HepG2 (cell line): ENCODE results near the gene PANK3. TPM values are rescaled to one million over a fixed set of nuclear protein-coding genes. Genes with fewer than 3 reads are reported as not detected.
A peak's percentile ranks its signal among the peaks of the same experiment; 100 is the strongest.

ENCODE experiments used
- ATF1 ChIP-seq: IDR thresholded peaks from 2 replicates; pipeline ENCODE4 v1.6.1; 2016; ENCODE audit warnings: mild to moderate bottlenecking, control low read depth
- CHD2 ChIP-seq: IDR thresholded peaks from 2 replicates; pipeline ENCODE4 v1.6.1; 2011; ENCODE audit warnings: low read depth, low read length, improper control_type of control experiment
- EZH2 ChIP-seq: conservative IDR thresholded peaks from 2 replicates; pipeline ENCODE4 v1.6.1; 2012; ENCODE audit warnings: mild to moderate bottlenecking, low read depth, low read length, moderate library complexity
- FOSL2 ChIP-seq: sonication (generic); formaldehyde crosslinking; IDR thresholded peaks from 2 replicates; pipeline ENCODE4 v1.4.0; 2020; ENCODE audit warnings: missing genetic modification reagents
- GFI1 ChIP-seq: sonication (generic); formaldehyde crosslinking; IDR thresholded peaks from 2 replicates; pipeline ENCODE4 v1.5.0; 2020; ENCODE audit warnings: missing genetic modification reagents, mild to moderate bottlenecking, borderline replicate concordance
- KLF6 ChIP-seq: IDR thresholded peaks from 2 replicates; pipeline ENCODE4 v1.8.0; 2016; ENCODE audit warnings: missing biosample characterization, missing genetic modification reagents
- MEIS2 ChIP-seq: sonication (generic); formaldehyde crosslinking; IDR thresholded peaks from 2 replicates; pipeline ENCODE4 v1.9.0; 2021; ENCODE audit warnings: mild to moderate bottlenecking, missing genetic modification reagents
- MTA1 ChIP-seq: sonication (generic); formaldehyde crosslinking; IDR thresholded peaks from 2 replicates; pipeline ENCODE4 v1.4.0; 2020; ENCODE audit warnings: missing genetic modification reagents, mild to moderate bottlenecking, borderline replicate concordance
- NFRKB ChIP-seq: fragments of 450-650 bp; IDR thresholded peaks from 2 replicates; pipeline ENCODE4 v1.6.1; 2017
- NFYC ChIP-seq: IDR thresholded peaks from 2 replicates; pipeline ENCODE4 v1.6.1; 2016; ENCODE audit warnings: missing genetic modification reagents, missing compliant biosample characterization
- PCBP1 ChIP-seq: fragments of 200-400 bp; formaldehyde crosslinking; IDR thresholded peaks from 2 replicates; pipeline ENCODE4 v1.6.1; 2017; ENCODE audit warnings: mild to moderate bottlenecking, low read depth, low read length, borderline replicate concordance
- POLR2AphosphoS5 ChIP-seq: IDR thresholded peaks from 2 replicates; pipeline ENCODE4 v1.6.1; 2012; ENCODE audit warnings: low read depth, low read length
- SRF ChIP-seq: IDR thresholded peaks from 2 replicates; pipeline ENCODE4 v1.6.1; 2011; ENCODE audit warnings: mild to moderate bottlenecking, low read depth, low read length, moderate library complexity
- U2AF2 ChIP-seq: fragments of 200-400 bp; formaldehyde crosslinking; IDR thresholded peaks from 2 replicates; pipeline ENCODE4 v1.6.1; 2017; ENCODE audit warnings: low read depth, mild to moderate bottlenecking, low read length
- ZFP90 ChIP-seq: sonication (generic); formaldehyde crosslinking; IDR thresholded peaks from 2 replicates; pipeline ENCODE4 v1.8.0; 2022; ENCODE audit warnings: missing genetic modification reagents, mild to moderate bottlenecking, inconsistent platforms, borderline replicate concordance
- ZNF138 ChIP-seq: sonication (generic); formaldehyde crosslinking; IDR thresholded peaks from 2 replicates; pipeline ENCODE4 v1.5.0; 2020; ENCODE audit warnings: mild to moderate bottlenecking, low read depth, missing genetic modification reagents
- ZNF20 ChIP-seq: sonication (generic); formaldehyde crosslinking; IDR thresholded peaks from 2 replicates; pipeline ENCODE4 v1.4.0; 2020; ENCODE audit warnings: mild to moderate bottlenecking, moderate library complexity, missing genetic modification reagents
- ZNF224 ChIP-seq: sonication (generic); formaldehyde crosslinking; IDR thresholded peaks from 2 replicates; pipeline ENCODE4 v1.5.0; 2020; ENCODE audit warnings: mild to moderate bottlenecking, missing genetic modification reagents
- ZNF232 ChIP-seq: sonication (generic); formaldehyde crosslinking; IDR thresholded peaks from 2 replicates; pipeline ENCODE4 v1.4.0; 2020; ENCODE audit warnings: missing genetic modification reagents, borderline replicate concordance
- ZNF552 ChIP-seq: sonication (generic); formaldehyde crosslinking; IDR thresholded peaks from 2 replicates; pipeline ENCODE4 v1.9.0; 2022; ENCODE audit warnings: missing genetic modification reagents, mild to moderate bottlenecking, borderline replicate concordance
- ZNF615 ChIP-seq: sonication (generic); formaldehyde crosslinking; IDR thresholded peaks from 2 replicates; pipeline ENCODE4 v1.5.0; 2020; ENCODE audit warnings: mild to moderate bottlenecking, missing genetic modification reagents, borderline replicate concordance
- ZNF709 ChIP-seq: sonication (generic); formaldehyde crosslinking; IDR thresholded peaks from 2 replicates; pipeline ENCODE4 v1.5.0; 2020; ENCODE audit warnings: mild to moderate bottlenecking, missing genetic modification reagents
- ZNF883 ChIP-seq: sonication (generic); formaldehyde crosslinking; IDR thresholded peaks from 2 replicates; pipeline ENCODE4 v1.5.1; 2020; ENCODE audit warnings: mild to moderate bottlenecking, missing genetic modification reagents; ENCODE audit errors: not compliant biosample characterization
- polyA plus RNA-seq, 8 experiments: library from polyadenylated mRNA; depleted of rRNA in 3 of 8; stranded (reverse) in 7 of 8; unstranded in 1 of 8; fragments of >200 nt; fragmentation: Illumina TruSeq in 4 of 8; extraction: Trizol in 4 of 8; gene quantifications; 2 replicates each; pipeline versions ENCODE4 v1.2.1 to v1.2.3, GENCODE V29; 2011 to 2016; ENCODE audit warnings: low read depth in 4 of 8, missing spikeins in 1 of 8, mixed read lengths in 1 of 8; ENCODE audit not compliant: insufficient read depth in 1 of 8
- total RNA-seq, 5 experiments: library from RNA; depleted of rRNA; stranded (reverse); fragments of >200 nt; fragmentation: Illumina TruSeq; extraction: Trizol; gene quantifications; 2 replicates each; pipeline ENCODE4 v1.2.3, GENCODE V29; 2016; ENCODE audit warnings: low read depth in 1 of 5
- TF ChIP-seq, protein P1 (sequence below): sonication (generic); formaldehyde crosslinking; IDR thresholded peaks from 2 replicates; pipeline ENCODE4 v1.5.0; 2020; ENCODE audit warnings: missing genetic modification reagents
- TF ChIP-seq, protein P2 (sequence below): IDR thresholded peaks from 2 replicates; pipeline ENCODE4 v1.6.1; 2018; ENCODE audit warnings: missing genetic modification reagents, mild to moderate bottlenecking, missing compliant biosample characterization
- TF ChIP-seq, protein P3 (sequence below): sonication (generic); formaldehyde crosslinking; IDR thresholded peaks from 2 replicates; pipeline ENCODE4 v1.4.0; 2020; ENCODE audit warnings: missing genetic modification reagents, mild to moderate bottlenecking, borderline replicate concordance

PANK3 gene
- total and polyA plus RNA-seq, 2 of the 13 experiments (the other 11 are each of a cell fraction or from before 2014, with no cell fraction given) = 26.9 to 69.5 TPM

DNA sequence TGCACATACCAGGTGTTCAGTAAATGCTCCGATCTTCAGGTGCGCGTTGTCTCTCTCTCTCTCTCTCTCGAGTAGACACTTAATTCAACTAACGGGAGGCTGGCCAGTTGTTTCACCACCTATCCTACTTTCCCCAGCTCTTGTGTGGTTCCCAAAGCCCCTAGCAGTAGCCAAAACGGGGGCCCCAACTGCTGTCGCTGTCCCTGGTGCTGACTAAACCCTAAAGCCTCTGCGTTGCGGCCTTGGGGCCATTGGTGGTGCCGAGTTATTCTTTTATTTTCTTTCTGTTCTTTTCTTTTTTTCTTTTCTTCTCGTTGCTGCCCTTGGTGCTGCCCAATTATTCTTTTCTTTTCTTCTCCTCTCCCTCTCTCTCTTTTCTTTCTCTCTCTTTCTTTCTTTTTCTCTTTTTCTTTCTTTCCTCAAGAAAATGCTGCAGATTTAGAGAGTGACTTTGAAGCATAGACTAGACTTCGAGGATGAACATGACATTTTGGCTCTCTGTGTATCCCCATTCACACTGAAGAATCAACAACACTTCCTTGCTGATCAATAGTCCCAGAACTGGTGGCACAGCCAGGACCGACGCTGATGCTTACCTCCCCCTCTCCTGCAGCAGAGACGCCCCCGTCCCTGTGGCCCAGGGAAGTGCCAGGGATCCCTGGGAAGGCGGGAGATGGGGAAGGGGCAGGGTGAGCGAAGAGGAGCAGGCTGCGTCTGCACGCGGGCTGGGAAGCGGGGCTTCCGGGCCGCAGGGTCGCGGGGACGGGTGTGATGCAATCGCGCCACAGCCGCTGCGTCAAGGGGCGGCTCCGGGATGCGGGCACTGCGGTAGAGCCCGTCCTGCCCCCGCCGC lies 50.4 kb downstream of the PANK3 start, which contains the start of gene FBLL1 (continued):
- TF ChIP-seq, protein P1, sequence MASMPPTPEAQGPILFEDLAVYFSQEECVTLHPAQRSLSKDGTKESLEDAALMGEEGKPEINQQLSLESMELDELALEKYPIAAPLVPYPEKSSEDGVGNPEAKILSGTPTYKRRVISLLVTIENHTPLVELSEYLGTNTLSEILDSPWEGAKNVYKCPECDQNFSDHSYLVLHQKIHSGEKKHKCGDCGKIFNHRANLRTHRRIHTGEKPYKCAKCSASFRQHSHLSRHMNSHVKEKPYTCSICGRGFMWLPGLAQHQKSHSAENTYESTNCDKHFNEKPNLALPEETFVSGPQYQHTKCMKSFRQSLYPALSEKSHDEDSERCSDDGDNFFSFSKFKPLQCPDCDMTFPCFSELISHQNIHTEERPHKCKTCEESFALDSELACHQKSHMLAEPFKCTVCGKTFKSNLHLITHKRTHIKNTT (CRISPR knock-in tag) = no peak
- TF ChIP-seq NFRKB = no peak
- no peak for TF ChIP-seq MTA1
- no peak for TF ChIP-seq CHD2
- 0 out of 2 replicates have a peak, but pooled peaks have one; percentile 51 for TF ChIP-seq EZH2
- TF ChIP-seq ZNF20 (CRISPR knock-in tag) = no peak
- TF ChIP-seq NFYC (CRISPR knock-in tag) = no peak
- TF ChIP-seq ZNF232 (CRISPR knock-in tag) = peak; percentile 75; the same call in 1 of the 2 replicates
- TF ChIP-seq SRF = no peak
- no peak for TF ChIP-seq POLR2AphosphoS5
- 0 out of 2 replicates have a peak, but pooled peaks have one; percentile 37 for TF ChIP-seq ZNF552
- TF ChIP-seq, protein P2, sequence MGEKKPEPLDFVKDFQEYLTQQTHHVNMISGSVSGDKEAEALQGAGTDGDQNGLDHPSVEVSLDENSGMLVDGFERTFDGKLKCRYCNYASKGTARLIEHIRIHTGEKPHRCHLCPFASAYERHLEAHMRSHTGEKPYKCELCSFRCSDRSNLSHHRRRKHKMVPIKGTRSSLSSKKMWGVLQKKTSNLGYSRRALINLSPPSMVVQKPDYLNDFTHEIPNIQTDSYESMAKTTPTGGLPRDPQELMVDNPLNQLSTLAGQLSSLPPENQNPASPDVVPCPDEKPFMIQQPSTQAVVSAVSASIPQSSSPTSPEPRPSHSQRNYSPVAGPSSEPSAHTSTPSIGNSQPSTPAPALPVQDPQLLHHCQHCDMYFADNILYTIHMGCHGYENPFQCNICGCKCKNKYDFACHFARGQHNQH (CRISPR knock-in tag) = peak; percentile 58; the same call in 1 of the 2 replicates
- 0 out of 2 replicates have a peak, but pooled peaks have one; percentile 13 for TF ChIP-seq FOSL2
- TF ChIP-seq ZNF138 (CRISPR knock-in tag) = 0 out of 2 replicates have a peak, but pooled peaks have one; percentile 55
- peak; percentile 87 for TF ChIP-seq KLF6 (CRISPR knock-in tag)
- TF ChIP-seq MEIS2 (CRISPR knock-in tag) = peak; percentile 70
- no peak for TF ChIP-seq ATF1 (CRISPR knock-in tag)
- no peak for TF ChIP-seq PCBP1
- peak; percentile 82; the same call in 1 of the 2 replicates for TF ChIP-seq ZNF615 (CRISPR knock-in tag)
- TF ChIP-seq ZFP90 (CRISPR knock-in tag) = no peak
- no peak for TF ChIP-seq ZNF224 (CRISPR knock-in tag)
- TF ChIP-seq GFI1 = 0 out of 2 replicates have a peak, but pooled peaks have one; percentile 21
- no peak for TF ChIP-seq U2AF2
- TF ChIP-seq ZNF709 = 0 out of 2 replicates have a peak, but pooled peaks have one; percentile 56
- TF ChIP-seq, protein P3, sequence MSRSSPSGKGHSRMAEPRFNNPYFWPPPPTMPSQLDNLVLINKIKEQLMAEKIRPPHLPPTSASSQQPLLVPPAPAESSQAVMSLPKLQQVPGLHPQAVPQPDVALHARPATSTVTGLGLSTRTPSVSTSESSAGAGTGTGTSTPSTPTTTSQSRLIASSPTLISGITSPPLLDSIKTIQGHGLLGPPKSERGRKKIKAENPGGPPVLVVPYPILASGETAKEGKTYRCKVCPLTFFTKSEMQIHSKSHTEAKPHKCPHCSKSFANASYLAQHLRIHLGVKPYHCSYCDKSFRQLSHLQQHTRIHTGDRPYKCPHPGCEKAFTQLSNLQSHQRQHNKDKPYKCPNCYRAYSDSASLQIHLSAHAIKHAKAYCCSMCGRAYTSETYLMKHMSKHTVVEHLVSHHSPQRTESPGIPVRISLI (CRISPR knock-in tag) = no peak
- TF ChIP-seq ZNF883 (CRISPR knock-in tag) = no peak
